Liver (tissue), 9 donors: ENCODE measurements around the gene SLC17A9. TPM values are rescaled to one million over a fixed set of nuclear protein-coding genes. Genes with fewer than 3 reads are reported as not detected.

Experiments
- DNase-seq: peaks from one replicate; pipeline ENCODE4 v3.0.0-alpha.2; 2017; ENCODE audit warnings: low spot score
- H3K27ac ChIP-seq, 2 donors: one replicate each; pipeline ENCODE4 v1.7.0; 2013; ENCODE audit warnings: inconsistent platforms in 2 of 2, low read length in 2 of 2, control low read depth in 1 of 2, low read depth in 1 of 2, mild to moderate bottlenecking in 1 of 2
- H3K27me3 ChIP-seq, 4 donors: one replicate each; pipeline versions ENCODE4 v1.6.1 to v1.7.0; 2013; ENCODE audit warnings: low read length in 3 of 4, inconsistent platforms in 1 of 4, mild to moderate bottlenecking in 1 of 4, moderate library complexity in 1 of 4; ENCODE audit not compliant: control insufficient read depth in 4 of 4, insufficient read depth in 4 of 4
- H3K36me3 ChIP-seq, 4 donors: one replicate each; pipeline versions ENCODE4 v1.6.1 to v1.7.0; 2013; ENCODE audit warnings: low read length in 3 of 4, mild to moderate bottlenecking in 3 of 4, low read depth in 1 of 4, moderate library complexity in 1 of 4; ENCODE audit not compliant: control insufficient read depth in 4 of 4, insufficient read depth in 3 of 4
- H3K4me1 ChIP-seq, 4 donors: one replicate each; pipeline versions ENCODE4 v1.6.1 to v1.7.0; 2013; ENCODE audit warnings: low read length in 3 of 4, mild to moderate bottlenecking in 3 of 4, moderate library complexity in 1 of 4; ENCODE audit not compliant: control insufficient read depth in 4 of 4, insufficient read depth in 4 of 4
- H3K4me3 ChIP-seq, 3 donors: one replicate each; pipeline versions ENCODE4 v1.6.1 to v1.7.0; 2013; ENCODE audit warnings: low read length in 3 of 3, control low read depth in 1 of 3, low read depth in 1 of 3, mild to moderate bottlenecking in 1 of 3
- H3K9ac ChIP-seq, 2 donors: one replicate each; pipeline ENCODE4 v1.7.0; 2013; ENCODE audit warnings: low read length in 2 of 2, mild to moderate bottlenecking in 2 of 2, moderate library complexity in 2 of 2, control low read depth in 1 of 2, low read depth in 1 of 2
- H3K9me3 ChIP-seq, 4 donors: one replicate each; pipeline versions ENCODE4 v1.6.1 to v1.7.0; 2013; ENCODE audit warnings: low read length in 3 of 4; ENCODE audit not compliant: control insufficient read depth in 4 of 4
- ATF3 ChIP-seq: IDR thresholded peaks from 2 replicates; pipeline ENCODE4 v1.6.1; 2016; ENCODE audit warnings: antibody characterized with exemption
- CTCF ChIP-seq: fragments of 150-350 bp; IDR thresholded peaks from 2 replicates; pipeline ENCODE4 v1.5.1; 2017; ENCODE audit warnings: improper control_type of control experiment, low read depth, low read length; ENCODE audit not compliant: missing input control
- EGR1 ChIP-seq, 2 donors: IDR thresholded peaks; 2 replicates each; pipeline ENCODE4 v1.6.1; 2016 to 2018; ENCODE audit warnings: antibody characterized with exemption in 2 of 2, low read depth in 2 of 2
- FOXA1 ChIP-seq: IDR thresholded peaks from 2 replicates; pipeline ENCODE4 v1.6.1; 2016; ENCODE audit warnings: antibody characterized with exemption
- FOXA2 ChIP-seq: IDR thresholded peaks from 2 replicates; pipeline ENCODE4 v1.6.1; 2016; ENCODE audit warnings: antibody characterized with exemption
- GABPA ChIP-seq, 2 donors: IDR thresholded peaks in 1 of 2; conservative IDR thresholded peaks in 1 of 2; 2 replicates each; pipeline ENCODE4 v1.6.1; 2016; ENCODE audit warnings: antibody characterized with exemption in 2 of 2, mild to moderate bottlenecking in 1 of 2, moderate library complexity in 1 of 2
- HNF4A ChIP-seq, 2 donors: conservative IDR thresholded peaks; 2 replicates each; pipeline ENCODE4 v1.6.1; 2016; ENCODE audit warnings: antibody characterized with exemption in 2 of 2, mild to moderate bottlenecking in 2 of 2
- HNF4G ChIP-seq: IDR thresholded peaks from 2 replicates; pipeline ENCODE4 v1.6.1; 2016; ENCODE audit warnings: antibody characterized with exemption
- JUND ChIP-seq, 2 donors: IDR thresholded peaks; 2 replicates each; pipeline ENCODE4 v1.6.1; 2016; ENCODE audit warnings: antibody characterized with exemption in 2 of 2
- NR2F2 ChIP-seq: IDR thresholded peaks from 2 replicates; pipeline ENCODE4 v1.6.1; 2016; ENCODE audit warnings: antibody characterized with exemption
- RAD21 ChIP-seq, 2 donors: IDR thresholded peaks; 2 replicates each; pipeline ENCODE4 v1.6.1; 2016; ENCODE audit warnings: antibody characterized with exemption in 2 of 2, mild to moderate bottlenecking in 2 of 2
- REST ChIP-seq: IDR thresholded peaks from 2 replicates; pipeline ENCODE4 v1.6.1; 2016; ENCODE audit warnings: antibody characterized with exemption, mild to moderate bottlenecking
- RXRA ChIP-seq, 2 donors: IDR thresholded peaks; 2 replicates each; pipeline ENCODE4 v1.6.1; 2017 to 2018; ENCODE audit warnings: antibody characterized with exemption in 2 of 2, mild to moderate bottlenecking in 1 of 2
- SP1 ChIP-seq: IDR thresholded peaks from 2 replicates; pipeline ENCODE4 v1.6.1; 2018; ENCODE audit warnings: antibody characterized with exemption, mild to moderate bottlenecking
- TAF1 ChIP-seq: conservative IDR thresholded peaks from 2 replicates; pipeline ENCODE4 v1.6.1; 2016; ENCODE audit warnings: antibody characterized with exemption, mild to moderate bottlenecking
- YY1 ChIP-seq: IDR thresholded peaks from 2 replicates; pipeline ENCODE4 v1.6.1; 2016; ENCODE audit warnings: antibody characterized with exemption, mild to moderate bottlenecking
- ZBTB33 ChIP-seq: IDR thresholded peaks from 2 replicates; pipeline ENCODE4 v1.6.1; 2016; ENCODE audit warnings: antibody characterized with exemption
- WGBS: extraction: QIAGEN DNeasy Blood & Tissue Kit; methylation state at CpG from one replicate; pipeline ENCODE4 v1.1.7; 2013; 5-methylcytosine and 5-hydroxymethylcytosine counted together
- polyA plus RNA-seq, 2 donors: library from polyadenylated mRNA; stranded (reverse) in 1 of 2; unstranded in 1 of 2; fragments of 200-250 nt in 1 of 2; fragments of >200 nt in 1 of 2; fragmentation: Nextera tagmentation in 1 of 2; extraction: Ambion mirVana in 1 of 2; gene quantifications; one replicate each; pipeline versions ENCODE4 v1.2.1 to v1.2.3, GENCODE V29; 2013 to 2015
- total RNA-seq, 2 donors: library from RNA; depleted of rRNA; stranded (reverse); fragments of >200 nt; gene quantifications; one replicate each; pipeline ENCODE4 v1.2.3, GENCODE V29; 2014
- TF ChIP-seq, protein P1 (sequence below): IDR thresholded peaks from 2 replicates; pipeline ENCODE4 v1.6.1; 2016; ENCODE audit warnings: antibody characterized with exemption
- donor health status: healthy.
- donor health status: healthy.
- donor health status: healthy.
- donor health status: healthy.
- donor health status: healthy.

Gene SLC17A9
- total and polyA plus RNA-seq, 4 donors, result 16.0 to 138 (median 64.6) TPM

DNA sequence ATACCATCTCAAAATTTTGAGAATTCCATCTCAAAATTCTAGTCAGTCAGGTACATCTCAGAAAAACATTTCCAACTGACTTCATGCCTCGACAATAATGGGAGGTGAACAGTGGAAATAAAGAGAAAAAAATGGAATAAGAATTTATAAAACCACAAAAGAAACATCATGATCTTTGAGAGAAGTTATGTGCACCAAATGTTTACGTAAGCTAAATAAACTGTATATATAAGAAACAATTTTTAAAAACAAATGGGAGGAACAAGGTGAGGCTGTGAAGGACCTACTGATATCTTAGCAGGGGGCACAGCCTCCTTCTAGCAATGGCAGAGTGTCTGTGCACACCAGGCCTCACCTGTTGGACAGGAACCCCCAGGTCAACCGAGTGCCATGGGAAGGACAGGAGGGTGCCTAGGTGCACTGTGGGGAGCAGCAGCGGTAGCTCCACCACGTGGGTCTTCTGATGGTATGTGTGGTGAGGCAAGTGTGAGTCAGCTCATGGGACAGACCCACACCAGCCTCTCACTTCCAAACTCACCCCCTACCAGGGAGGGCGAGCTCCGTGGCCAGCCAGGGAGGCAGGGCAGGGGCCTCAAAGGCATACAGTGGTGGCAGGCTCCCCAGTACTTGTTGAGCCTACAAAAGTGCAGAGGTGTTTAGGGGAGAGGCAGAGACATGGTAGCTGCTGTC lies 49.4 kb upstream of the SLC17A9 start:
- Histone ChIP-seq H3K27me3 (no peaks in the 10 kb centered on the region), H3K36me3 (peaks cover 12 to 50% (median 41%) of the 10 kb centered on the region in 4 donors), H3K9me3 (no peaks in the 10 kb centered on the region), H3K9ac (no peak overlapping the region), H3K27ac (no peak overlapping the region), H3K4me1 (peaks cover 5 to 33% (median 18%) of the 10 kb centered on the region in 4 donors), H3K4me3 (no peak overlapping the region)
- 86% methylated on average over 7 of the region's 7 CpGs for WGBS
- no peak for DNase-seq
- TF ChIP-seq SP1, result no peak

DNA sequence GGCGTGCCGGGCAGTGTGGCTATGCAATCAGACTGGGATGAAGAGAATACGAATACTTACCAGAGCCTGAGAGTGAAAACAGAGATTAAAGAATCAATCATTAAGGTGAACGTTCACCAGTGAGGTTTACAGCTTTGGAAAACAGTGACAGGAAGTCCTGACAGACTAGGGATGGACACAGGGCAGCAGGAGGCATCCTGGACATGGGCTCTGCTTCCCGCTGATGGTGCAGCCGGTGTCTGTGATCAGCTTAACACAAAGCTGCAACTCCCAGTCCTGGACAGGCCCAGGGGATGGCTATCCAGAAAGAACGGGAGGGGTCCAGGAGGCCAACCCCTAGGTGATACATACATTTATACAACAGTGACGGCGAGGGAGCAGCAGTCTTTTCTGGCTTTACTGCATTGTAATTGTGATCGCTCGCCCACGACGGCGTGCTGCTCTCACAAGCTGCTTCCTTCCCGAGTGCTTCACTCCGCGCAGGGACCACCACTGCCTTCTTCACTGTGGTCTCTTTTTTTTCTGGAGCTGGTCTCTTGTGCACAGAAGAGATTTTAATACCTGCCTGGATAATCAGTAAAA lies 46.9 kb upstream of the SLC17A9 start:
- Histone ChIP-seq H3K36me3 (peaks cover 22 to 74% (median 62%) of the 10 kb centered on the region in 4 donors), H3K27me3 (no peaks in the 10 kb centered on the region), H3K27ac (no peak overlapping the region), H3K9ac (no peak overlapping the region), H3K4me1 (peaks cover 0 to 20% (median 8%) of the 10 kb centered on the region in 4 donors), H3K9me3 (no peaks in the 10 kb centered on the region), H3K4me3 (no peak overlapping the region)
- WGBS, result 89% methylated on average over 17 of the region's 17 CpGs
- no peak for TF ChIP-seq JUND (IDR thresholded peaks at IDR 0.05)
- TF ChIP-seq TAF1, result no peak
- TF ChIP-seq ATF3, result no peak
- TF ChIP-seq, protein P1, sequence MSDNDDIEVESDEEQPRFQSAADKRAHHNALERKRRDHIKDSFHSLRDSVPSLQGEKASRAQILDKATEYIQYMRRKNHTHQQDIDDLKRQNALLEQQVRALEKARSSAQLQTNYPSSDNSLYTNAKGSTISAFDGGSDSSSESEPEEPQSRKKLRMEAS, result no peak
- no peak for TF ChIP-seq CTCF
- no peak for TF ChIP-seq FOXA2
- TF ChIP-seq HNF4G, result no peak
- no peak for TF ChIP-seq RAD21 (IDR thresholded peaks at IDR 0.05)
- TF ChIP-seq HNF4A (conservative IDR thresholded peaks at IDR 0.05), result no peak
- no peak for TF ChIP-seq FOXA1
- TF ChIP-seq ZBTB33, result no peak
- TF ChIP-seq GABPA (IDR thresholded peaks at IDR 0.05 in 1 of 2, conservative IDR thresholded peaks at IDR 0.05 in 1 of 2), result no peak
- no peak for TF ChIP-seq EGR1 (IDR thresholded peaks at IDR 0.05; ENCODE audit: low read depth in 2 of 2)
- no peak for TF ChIP-seq RXRA (IDR thresholded peaks at IDR 0.05)
- TF ChIP-seq YY1, result no peak
- TF ChIP-seq NR2F2, result no peak
- TF ChIP-seq REST, result no peak
- TF ChIP-seq SP1, result no peak
- DNase-seq, result no peak
